HG03175 (cell line): ENCODE measurements around the gene WDR19.
"Not testable (repeated sequence)": the region's sequence is repeated elsewhere in the genome, so short reads cannot be mapped to it uniquely, and the experiment has no call there.

ENCODE experiments used
- ATAC-seq: cut with Tn5 transposase; IDR thresholded peaks from one replicate; pipeline ENCODE4 v1.9.1; 2021; ENCODE audit warnings: mild to moderate bottlenecking, moderate library complexity; ENCODE audit not compliant: unreplicated experiment

The WDR19 gene

GRCh38 chr4:39181905-39182638 is at the start of gene WDR19:
TSS of gene WDR19 (plus strand) at chr4:39182529. CDS start at chr4:39182558, 29 bp downstream.
- peak; percentile 99 for ATAC-seq

- ATAC-seq: no peak
Measured at GRCh38 chr4:39133623-39134022, 48.7 kb upstream of the WDR19 start.

DNA sequence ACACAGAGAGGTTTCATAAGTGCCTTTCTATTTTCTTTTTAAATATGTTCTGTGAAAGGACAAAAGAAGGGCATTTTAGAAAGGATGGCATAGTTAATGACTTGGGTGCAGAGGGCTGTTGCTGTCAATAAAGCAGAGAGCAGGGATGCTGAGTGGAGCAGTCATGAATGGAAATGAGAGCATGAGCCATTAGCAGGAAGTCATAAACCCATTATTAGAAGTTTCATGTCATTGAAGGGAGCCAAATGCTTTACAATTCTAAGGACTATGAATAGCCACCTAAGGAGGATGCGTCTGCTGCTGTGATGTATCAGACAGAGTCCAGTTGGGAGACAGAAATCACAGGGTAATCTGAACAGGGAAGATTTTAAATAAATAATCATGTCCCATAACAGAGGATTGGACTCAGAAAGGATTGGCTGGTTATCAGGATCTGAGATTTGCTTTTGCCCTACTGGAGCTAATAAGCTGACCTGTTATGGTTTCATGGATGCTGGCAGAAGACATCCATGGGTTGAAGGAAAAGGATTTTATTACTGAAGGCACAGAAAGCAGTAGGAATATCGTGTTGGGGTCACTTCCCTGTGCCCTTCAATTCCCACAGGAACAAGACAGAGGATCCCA is 47.5 kb upstream of the WDR19 start:
- no peak for ATAC-seq

DNA sequence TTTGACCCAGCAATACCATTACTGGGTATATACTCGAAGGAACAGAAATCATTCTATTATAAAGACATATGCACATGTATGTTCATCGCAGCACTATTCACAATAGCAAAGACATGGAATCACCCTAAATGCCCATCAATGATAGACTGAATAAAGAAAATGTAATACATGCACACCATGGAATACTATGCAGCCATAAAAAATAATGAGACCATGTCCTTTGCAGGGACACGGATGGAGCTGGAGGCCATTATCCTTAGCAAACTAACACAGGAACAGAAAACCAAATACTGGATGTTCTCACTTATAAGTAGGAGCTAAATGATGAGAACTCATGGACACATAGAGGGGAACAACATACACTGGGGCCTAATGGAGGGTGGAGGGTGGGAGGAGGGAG is 44.1 kb upstream of the WDR19 start:
- ATAC-seq: not testable (repeated sequence)

DNA sequence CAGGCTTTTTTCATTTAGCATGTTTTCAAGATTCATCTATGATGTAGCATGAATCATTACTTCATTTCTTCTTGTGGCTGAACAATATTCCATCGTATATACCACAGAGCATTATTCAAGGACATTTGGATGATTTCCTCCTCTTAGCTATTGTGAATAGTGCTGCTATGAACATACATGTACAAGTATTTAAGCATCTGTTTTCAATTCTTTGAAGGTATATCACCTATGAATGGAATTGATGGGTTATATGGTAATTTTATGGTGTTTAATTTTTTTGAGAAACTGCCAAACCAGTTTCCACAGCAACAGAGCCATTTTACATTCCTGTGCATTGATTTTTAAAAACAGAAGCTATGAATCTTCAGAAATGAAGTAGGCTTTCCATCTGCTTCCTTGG is 36.1 kb upstream of the WDR19 start:
- no peak for ATAC-seq

DNA sequence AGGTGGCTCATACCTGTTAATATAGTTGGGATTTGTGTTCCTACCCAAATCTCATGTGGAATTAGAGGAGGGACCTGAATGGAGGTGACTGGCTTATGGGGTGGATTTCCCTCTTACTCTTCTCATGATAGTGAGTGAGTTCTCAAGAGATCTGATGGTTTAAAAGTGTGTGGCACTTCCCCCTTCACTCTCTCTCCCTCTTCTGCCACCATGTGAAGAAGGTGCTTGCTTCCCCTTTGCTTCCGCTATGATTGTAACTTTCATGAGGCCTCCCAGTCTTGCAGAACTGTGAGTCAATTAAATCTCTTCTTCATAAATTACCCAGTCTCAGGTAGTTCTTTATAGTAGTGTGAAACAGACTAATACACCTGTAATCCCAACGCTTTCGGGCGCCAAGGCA is 28.3 kb upstream of the WDR19 start:
- no peak for ATAC-seq

- ATAC-seq: no peak
Measured at GRCh38 chr4:39157520-39157919, 24.8 kb upstream of the WDR19 start.

GRCh38 chr4:39166177-39166576 is 16.2 kb upstream of the WDR19 start:
- no peak for ATAC-seq

- ATAC-seq: no peak
Measured at GRCh38 chr4:39166669-39167068, 15.7 kb upstream of the WDR19 start.

DNA sequence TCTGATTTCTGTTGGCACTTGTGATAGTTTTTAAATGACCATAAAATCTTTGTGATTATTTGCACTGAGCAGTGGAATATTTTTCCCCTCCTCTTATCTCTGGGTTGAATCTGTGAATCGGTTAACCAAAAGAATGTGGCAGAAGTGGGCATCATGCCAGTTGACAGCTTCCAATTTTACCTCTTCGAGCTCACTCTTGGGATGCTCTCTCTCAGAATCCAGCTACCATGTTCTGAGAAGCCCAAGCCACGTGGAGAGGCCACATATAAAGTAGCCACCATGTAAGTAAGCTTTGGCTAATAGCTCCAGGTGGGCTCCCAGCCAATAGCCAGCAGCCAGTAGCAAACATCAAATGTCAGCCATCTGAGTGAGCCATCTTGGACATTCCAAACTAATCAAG is 12.9 kb upstream of the WDR19 start:
- no peak for ATAC-seq

GRCh38 chr4:39170301-39170700 is 12.0 kb upstream of the WDR19 start:
- ATAC-seq: no peak

- no peak for ATAC-seq
Measured at GRCh38 chr4:39178706-39179105, 3.6 kb upstream of the WDR19 start.

- no peak for ATAC-seq
Measured at GRCh38 chr4:39179681-39180080, 2.6 kb upstream of the WDR19 start.

- not testable (repeated sequence) for ATAC-seq
Measured at GRCh38 chr4:39180629-39181028, 1.7 kb upstream of the WDR19 start.

DNA sequence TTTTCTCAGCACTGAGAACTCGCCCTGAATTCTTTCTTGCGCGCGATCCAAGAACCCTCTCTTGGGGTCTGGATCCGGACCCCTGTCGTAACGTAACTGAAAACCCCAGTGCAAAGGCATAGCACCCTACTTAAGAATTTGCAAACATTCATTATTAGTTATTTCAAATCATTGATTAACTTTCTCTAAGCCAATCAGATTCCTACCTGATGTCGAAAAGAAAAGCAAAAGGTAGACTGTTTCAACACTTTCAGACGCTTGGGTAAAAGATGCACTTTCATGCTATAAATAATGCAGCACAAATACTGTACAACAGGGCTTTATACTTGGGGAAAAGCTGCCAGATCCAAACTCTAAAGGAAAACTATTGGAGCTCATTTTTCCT is 817 bp upstream of the WDR19 start:
- ATAC-seq: no peak

DNA sequence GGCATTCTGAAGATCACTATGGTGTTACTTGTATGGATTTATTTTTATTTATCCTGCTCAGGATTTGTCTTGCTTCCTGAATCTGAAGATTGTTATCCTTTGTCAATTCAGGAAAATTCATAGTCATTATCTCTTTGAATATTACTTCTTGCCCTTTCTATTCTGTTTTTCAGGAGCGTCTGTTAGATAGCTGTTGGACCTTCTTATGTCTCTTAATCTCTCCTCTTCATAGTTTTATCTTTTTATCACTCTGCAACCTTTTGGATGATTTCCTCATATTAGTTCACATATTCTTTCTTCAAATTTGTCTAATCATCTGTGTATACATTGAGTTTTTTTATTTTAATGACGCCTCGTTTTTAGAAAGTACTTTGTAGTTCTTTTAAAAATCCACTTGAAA is 19.6 kb downstream of the WDR19 start:
- no peak for ATAC-seq

DNA sequence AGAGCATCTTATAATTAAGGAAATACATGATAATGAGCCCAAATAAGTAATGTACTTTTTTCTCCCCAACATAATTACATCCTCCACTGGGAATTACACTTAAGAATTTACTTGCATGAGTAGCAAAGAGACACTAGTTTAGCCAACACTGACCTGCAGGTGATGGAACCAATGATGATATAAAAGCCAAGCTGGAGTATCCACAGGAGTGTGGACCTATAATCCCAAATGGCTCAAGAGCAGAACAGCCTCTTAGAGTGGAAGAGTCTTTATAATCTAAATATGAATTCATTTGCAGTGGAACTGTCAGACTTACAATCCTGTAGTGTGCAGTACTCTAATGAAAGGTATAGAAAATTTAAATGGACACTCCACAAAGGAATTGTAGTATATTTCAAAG is 22.2 kb downstream of the WDR19 start:
- no peak for ATAC-seq

DNA sequence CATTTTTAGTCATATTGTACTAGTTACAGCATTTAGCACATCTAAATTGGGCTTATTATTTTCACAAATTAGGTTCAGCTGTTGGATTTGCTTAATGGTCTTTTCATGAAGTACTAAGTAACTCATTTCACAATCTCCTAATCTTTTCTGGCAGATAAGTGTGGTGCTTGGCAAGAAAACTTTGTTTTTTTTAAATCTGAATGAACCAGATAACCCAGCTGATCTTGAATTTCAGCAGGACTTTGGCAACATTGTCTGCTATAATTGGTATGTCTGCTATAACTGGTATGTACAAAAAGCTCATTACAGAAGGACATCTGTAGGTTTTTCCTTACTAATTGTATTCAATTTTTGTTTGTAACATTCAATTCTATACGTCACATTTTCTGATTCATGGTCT is 22.7 kb downstream of the WDR19 start:
- no peak for ATAC-seq

DNA sequence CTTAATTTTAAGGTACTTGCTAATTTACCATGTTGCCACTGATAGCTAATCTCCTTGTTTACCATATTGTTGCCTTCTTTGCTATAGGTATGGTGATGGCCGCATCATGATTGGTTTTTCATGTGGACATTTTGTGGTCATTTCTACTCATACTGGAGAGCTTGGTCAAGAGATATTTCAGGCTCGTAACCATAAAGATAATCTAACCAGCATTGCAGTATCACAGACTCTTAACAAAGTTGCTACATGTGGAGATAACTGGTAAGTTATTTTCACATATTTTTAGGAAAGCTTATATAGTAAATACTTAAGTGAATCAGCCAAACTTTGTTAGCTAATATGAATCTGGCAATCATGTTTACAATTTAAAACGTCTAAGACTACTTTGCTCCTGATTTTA is 23.1 kb downstream of the WDR19 start:
- no peak for ATAC-seq

DNA sequence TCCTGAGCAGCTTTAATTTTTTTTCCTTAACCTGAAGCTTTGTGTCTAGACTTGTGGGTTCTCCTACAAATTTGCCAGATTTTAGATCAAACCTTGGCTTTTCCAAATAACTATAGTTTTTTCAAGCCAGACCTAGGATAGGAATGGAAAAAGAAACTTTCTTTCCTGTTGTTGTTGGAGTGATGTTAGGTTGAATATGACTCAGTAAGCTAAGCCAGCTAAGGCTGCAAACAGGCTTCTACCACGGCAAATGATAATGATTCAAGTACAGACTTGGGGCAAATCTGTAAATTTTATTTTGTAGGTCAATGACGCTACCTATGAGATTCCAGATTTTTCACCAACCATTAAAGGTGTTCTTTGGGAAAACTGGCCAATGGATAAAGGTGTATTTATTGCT is 45.6 kb downstream of the WDR19 start:
- no peak for ATAC-seq

DNA sequence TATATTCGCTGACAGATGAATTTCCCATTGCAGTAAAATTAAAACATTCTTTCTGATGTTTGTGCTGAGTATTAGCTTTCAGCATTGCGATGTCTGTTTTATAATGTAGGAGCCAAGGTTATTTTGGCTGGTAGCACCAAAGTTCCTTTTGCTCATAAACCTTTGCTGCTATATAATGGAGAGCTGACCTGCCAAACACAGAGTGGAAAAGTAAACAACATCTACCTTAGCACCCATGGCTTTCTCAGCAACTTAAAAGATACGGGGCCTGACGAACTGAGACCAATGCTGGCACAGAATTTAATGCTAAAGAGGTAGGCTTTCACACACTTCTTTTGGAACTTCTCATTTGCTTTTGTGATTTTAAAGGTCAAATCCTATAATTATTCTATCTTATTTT is 46.0 kb downstream of the WDR19 start:
- no peak for ATAC-seq

DNA sequence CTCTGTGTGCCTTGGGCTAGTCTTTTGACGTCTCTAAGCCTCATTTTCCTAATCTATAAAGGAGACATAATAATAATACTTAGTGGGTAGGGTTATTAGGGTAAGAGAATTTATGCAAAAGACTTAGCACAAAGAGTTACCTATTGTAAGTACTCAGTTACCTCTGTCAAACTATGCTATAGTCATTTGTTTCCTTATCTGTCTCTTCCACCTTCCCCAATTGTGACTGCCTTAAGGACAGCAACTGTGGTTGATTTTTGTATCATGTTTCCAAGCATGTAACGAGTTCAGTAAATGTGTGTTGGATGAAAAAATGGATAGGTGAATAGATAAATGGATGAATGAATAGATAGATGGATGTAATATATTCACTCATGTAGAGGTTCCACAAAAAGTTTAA is 48.1 kb downstream of the WDR19 start:
- ATAC-seq: no peak

DNA sequence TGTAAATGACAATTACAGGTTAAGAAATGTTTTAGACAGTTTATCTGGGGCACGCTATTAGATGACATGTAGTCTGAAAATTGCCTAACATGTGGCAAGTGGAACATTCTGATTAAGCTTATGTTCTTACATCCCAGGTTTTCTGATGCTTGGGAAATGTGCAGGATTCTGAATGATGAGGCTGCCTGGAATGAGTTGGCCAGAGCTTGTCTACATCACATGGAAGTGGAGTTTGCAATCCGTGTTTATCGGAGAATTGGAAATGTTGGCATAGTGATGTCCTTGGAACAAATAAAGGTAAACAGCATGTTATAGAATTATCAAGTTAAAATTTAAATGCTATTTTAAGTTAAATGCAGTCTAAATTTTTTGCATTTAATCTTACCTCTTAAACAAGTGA is 49.3 kb downstream of the WDR19 start:
- ATAC-seq: no peak
